GM10847 (cell line): ENCODE data around the gene CACNA2D3.

Experiments
- POLR2A ChIP-seq: IDR thresholded peaks from 2 replicates; pipeline ENCODE4 v1.6.1; 2011; ENCODE audit not compliant: insufficient read length; ENCODE audit errors: extremely low read depth

The CACNA2D3 gene

DNA sequence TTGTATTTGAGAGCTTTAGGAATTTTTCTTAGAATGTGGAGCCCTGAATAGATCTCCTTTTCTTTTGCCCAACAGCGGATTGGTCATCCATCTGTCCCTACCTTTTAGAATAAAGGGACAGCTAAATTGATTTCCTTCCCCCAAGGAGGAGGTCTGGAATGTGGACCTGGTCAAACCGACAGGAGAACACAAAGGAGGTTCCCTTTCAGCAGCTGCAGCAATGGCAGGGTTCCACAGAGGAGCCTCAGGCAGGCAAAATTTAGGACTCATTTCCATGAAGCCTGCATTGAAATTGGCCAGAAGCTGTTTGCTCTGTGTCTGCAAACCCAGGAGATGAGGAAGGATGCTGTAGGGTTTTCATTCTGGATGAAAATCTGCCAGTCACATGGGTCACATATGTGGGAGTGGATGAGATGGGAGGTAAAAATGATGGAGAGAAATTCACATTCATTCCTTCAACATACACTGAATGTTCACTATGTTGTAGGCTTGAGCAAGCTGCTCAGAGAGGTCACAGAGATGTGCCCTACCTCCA lies 728.2 kb downstream of the CACNA2D3 start:
- TF ChIP-seq POLR2A, result no peak

- no peak for TF ChIP-seq POLR2A
These were observed 731.4 kb downstream of the CACNA2D3 start for GRCh38 chr3:54853573-54854404.

DNA sequence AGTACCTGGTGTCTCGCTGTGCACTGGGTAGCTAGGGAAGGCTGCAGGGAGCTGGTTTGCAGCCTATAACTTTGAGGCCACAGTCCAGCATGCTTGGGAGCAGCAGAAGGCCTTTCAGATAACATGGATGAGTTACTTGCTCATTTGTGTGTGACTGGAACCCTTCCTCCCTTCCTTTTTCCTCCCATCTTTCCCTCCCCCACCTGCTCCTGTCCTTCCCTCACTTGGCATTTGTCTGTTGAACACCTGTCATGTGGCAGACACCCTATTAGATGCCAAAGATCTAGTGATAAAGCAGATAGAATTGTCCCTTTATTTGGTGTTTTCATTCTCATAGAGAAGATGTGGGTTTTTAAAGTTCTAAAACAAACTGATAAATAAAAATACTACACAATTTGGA lies 733.9 kb downstream of the CACNA2D3 start:
- TF ChIP-seq POLR2A, result no peak

- TF ChIP-seq POLR2A, result no peak
These were observed 735.0 kb downstream of the CACNA2D3 start for GRCh38 chr3:54857343-54857742.

- TF ChIP-seq POLR2A, result no peak
These were observed 735.9 kb downstream of the CACNA2D3 start for GRCh38 chr3:54858093-54858785.

- no peak for TF ChIP-seq POLR2A
These were observed 736.8 kb downstream of the CACNA2D3 start for GRCh38 chr3:54859184-54859583.

GRCh38 chr3:54861248-54862067 lies 739.1 kb downstream of the CACNA2D3 start:
- no peak for TF ChIP-seq POLR2A

DNA sequence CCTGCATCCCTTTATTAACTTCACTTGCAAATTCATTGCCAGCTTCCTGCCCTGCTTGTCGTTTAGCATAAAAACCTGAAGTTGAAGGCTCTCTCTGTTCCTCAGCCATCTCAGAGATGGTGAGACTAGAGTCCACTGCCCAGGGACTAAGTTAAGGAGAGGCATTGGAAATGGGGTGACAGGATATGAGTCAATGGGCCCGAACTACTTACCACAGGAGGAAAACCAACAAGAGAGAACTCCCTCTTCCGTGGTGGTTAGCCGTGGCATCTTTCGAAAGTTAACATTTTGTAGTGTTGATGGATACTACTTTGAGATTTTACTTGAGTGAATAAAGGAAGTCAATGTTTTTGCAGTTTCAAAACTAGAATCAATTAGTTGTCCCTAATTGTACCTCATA lies 740.2 kb downstream of the CACNA2D3 start:
- no peak for TF ChIP-seq POLR2A

- TF ChIP-seq POLR2A, result no peak
These were observed 741.0 kb downstream of the CACNA2D3 start for GRCh38 chr3:54863366-54863765.

DNA sequence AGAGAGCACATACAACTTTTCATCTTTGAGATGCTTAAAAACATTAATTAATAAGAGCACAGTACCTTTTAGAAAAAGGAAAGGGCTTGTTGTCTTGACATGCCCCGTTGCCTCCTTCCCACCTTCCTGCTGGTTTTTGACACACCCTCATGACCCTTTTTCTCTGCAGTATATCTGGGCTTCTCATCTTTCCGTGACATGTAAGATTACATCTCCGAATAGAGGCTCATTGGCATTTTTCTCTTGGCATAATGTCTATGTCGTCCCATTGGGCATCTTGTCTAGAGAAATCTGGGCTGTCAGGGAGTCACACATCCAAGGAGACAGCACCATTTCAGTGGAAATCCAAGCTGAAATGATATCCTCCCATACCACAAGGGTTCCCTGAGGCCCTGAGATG lies 741.4 kb downstream of the CACNA2D3 start:
- TF ChIP-seq POLR2A, result no peak

DNA sequence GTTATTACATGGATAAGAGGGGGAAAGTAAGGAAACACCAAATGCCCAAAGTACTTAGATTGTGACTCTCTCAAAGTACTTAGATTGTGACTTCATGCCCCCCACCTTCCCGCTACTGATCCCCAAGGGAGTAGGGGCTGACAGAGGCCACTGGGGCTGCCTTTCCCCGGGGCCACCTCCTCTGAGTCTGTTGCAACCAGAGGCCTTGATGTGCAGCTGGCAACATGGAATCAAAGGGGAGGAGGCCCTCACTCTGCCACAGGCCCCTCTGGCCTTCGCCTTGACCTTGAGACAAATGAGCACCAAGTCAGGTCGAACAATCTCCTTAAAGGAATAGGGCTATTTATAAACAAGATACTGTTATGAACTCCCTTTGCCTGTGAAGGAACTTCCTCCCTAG lies 743.0 kb downstream of the CACNA2D3 start:
- TF ChIP-seq POLR2A, result no peak

DNA sequence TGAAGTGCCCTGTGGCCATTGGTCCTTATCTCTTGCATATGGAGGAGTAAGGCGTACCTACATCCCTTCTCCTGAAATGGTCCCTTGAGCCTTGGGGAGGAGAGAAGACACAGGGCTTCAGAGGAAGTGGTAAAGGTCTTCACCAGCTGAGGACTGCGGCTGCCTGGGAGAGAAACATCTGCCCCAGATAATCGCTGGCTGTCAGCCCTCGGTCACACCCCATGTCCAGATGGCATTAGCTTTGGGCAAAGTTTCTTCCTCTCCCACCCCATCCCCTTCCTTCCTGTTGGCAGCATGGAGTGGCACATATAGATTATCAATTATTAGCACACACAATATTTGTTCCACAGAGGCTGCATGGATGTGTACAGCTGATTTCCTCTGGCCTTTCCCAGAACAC lies 743.9 kb downstream of the CACNA2D3 start:
- TF ChIP-seq POLR2A, result no peak

- no peak for TF ChIP-seq POLR2A
These were observed 748.1 kb downstream of the CACNA2D3 start for GRCh38 chr3:54870423-54870822.

GRCh38 chr3:54871867-54872266 lies 749.5 kb downstream of the CACNA2D3 start:
- no peak for TF ChIP-seq POLR2A

DNA sequence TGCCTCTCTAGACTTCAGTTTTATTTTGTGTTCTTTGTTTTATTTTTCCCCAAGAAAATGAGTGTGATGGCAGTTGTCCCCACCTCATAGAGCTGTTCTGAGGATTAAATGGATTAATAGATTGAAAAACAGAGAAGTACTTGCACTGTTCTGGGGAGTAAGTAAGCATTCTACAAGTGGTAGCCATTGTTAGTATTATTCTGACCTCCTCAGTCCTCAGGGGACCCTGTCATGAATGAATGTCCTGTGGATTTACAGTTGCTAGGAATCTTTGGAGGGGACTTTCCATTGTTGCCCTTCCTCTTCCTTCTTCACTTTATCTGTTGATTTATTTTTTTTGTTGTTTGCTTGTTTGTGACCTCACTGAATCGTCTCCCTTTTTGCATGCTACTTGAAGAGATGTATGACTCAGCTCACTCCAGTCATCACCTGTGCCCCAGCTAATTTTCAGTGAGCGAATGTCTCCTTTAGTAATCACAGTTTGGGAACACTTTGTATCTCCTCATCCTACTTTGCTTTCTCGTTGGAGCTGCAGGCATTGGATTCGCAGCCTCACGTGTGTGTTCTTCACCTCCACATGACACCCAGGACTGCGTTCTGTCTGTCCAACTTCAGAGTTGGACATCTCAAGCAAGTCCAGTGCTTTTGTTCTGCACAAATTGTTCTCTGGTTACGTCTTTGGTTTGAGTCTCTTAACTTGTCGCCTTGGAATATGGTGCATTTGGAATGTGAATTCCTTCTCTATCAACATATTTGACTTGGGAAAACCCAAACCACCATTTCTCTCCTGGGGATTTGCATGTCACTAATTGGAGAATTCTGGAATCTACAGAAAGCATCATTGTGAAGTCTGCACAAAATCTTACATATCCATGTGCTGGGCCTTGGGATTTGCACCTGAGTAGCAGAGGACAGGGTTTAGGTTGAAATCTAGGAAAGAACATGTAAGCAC lies 751.0 kb downstream of the CACNA2D3 start:
- no peak for TF ChIP-seq POLR2A
